Measurements from ENCODE around the gene NLRC5. TPM values are rescaled to one million over a fixed set of nuclear protein-coding genes. Genes with fewer than 3 reads are reported as not detected.

The NLRC5 gene
- total RNA-seq, 4 donors from 2014 or later, result 32.4 to 57.9 (median 37.1) TPM

DNA sequence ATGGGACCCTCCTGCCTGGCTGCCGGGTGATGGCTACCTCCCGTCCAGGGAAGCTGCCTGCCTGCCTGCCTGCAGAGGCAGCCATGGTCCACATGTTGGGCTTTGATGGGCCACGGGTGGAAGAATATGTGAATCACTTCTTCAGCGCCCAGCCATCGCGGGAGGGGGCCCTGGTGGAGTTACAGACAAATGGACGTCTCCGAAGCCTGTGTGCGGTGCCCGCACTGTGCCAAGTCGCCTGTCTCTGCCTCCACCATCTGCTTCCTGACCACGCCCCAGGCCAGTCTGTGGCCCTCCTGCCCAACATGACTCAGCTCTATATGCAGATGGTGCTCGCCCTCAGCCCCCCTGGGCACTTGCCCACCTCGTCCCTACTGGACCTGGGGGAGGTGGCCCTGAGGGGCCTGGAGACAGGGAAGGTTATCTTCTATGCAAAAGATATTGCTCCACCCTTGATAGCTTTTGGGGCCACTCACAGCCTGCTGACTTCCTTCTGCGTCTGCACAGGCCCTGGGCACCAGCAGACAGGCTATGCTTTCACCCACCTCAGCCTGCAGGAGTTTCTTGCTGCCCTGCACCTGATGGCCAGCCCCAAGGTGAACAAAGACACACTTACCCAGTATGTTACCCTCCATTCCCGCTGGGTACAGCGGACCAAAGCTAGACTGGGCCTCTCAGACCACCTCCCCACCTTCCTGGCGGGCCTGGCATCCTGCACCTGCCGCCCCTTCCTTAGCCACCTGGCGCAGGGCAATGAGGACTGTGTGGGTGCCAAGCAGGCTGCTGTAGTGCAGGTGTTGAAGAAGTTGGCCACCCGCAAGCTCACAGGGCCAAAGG lies 36.8 kb downstream of the NLRC5 start:
- TF ChIP-seq POLR2A (IDR thresholded peaks at IDR 0.05) (no peak), EP300 (IDR thresholded peaks at IDR 0.05) (no peak)
- TF ChIP-seq, protein P1, sequence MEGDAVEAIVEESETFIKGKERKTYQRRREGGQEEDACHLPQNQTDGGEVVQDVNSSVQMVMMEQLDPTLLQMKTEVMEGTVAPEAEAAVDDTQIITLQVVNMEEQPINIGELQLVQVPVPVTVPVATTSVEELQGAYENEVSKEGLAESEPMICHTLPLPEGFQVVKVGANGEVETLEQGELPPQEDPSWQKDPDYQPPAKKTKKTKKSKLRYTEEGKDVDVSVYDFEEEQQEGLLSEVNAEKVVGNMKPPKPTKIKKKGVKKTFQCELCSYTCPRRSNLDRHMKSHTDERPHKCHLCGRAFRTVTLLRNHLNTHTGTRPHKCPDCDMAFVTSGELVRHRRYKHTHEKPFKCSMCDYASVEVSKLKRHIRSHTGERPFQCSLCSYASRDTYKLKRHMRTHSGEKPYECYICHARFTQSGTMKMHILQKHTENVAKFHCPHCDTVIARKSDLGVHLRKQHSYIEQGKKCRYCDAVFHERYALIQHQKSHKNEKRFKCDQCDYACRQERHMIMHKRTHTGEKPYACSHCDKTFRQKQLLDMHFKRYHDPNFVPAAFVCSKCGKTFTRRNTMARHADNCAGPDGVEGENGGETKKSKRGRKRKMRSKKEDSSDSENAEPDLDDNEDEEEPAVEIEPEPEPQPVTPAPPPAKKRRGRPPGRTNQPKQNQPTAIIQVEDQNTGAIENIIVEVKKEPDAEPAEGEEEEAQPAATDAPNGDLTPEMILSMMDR (IDR thresholded peaks at IDR 0.05), result no peak
- peaks cover 0 to 74% (median 12%) of the 10 kb centered on the region in 3 donors for H3K36me3 ChIP-seq
- DNase-seq (ENCODE audit: low spot score in 2 of 2), result no peak

DNA sequence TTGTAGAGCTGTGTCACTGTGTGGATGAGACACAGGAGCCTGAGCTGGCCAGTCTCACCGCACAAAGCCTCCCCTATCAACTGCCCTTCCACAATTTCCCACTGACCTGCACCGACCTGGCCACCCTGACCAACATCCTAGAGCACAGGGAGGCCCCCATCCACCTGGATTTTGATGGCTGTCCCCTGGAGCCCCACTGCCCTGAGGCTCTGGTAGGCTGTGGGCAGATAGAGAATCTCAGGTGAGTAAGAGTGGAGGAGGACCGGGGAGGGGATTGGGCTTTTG lies 37.4 kb downstream of the NLRC5 start:
- no peaks in the 10 kb centered on the region for H3K27me3 ChIP-seq
- no peaks in the 10 kb centered on the region for H3K4me1 ChIP-seq
- peaks cover 0 to 74% (median 12%) of the 10 kb centered on the region in 3 donors for H3K36me3 ChIP-seq
- H3K4me3 ChIP-seq, result no peak overlapping the region
- TF ChIP-seq EP300 (IDR thresholded peaks at IDR 0.05) (no peak), POLR2A (IDR thresholded peaks at IDR 0.05) (no peak)
- TF ChIP-seq, protein P1 (IDR thresholded peaks at IDR 0.05), result no peak
- WGBS, 2 donors, result 76 to 89% methylated on average over 3 of the region's 3 CpGs
- no peaks in the 10 kb centered on the region for H3K9me3 ChIP-seq
- no peak for DNase-seq (ENCODE audit: low spot score in 2 of 2)
- H3K27ac ChIP-seq, result no peak overlapping the region

More for the DNA sequence above, 36.8 kb downstream of the NLRC5 start:
- no peak overlapping the region for H3K27ac ChIP-seq
- 87 to 92% methylated on average over 12 to 20 of the region's 21 CpGs for WGBS, 2 donors
- H3K9me3 ChIP-seq, result no peaks in the 10 kb centered on the region
- H3K4me3 ChIP-seq, result no peak overlapping the region
- H3K27me3 ChIP-seq, result no peaks in the 10 kb centered on the region
- H3K4me1 ChIP-seq, result no peaks in the 10 kb centered on the region

DNA sequence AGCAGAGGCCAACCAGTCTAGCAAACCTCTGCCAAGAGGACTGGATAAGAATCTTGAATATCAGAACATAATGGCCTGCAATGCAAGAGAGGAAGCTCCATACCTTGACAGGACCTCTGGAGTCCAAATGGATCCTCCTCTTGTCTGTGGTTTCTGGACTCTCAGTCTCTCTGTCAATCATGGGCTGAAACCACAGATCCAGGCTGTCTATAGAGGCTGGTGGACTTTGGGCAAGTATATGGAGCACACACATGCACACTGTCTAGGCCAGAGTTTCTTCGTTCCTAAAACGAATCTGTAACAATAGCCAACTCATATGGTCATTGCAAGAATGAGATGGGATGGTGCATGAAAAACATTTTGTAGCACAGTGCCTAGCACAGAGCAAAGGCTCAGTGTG lies 37.7 kb downstream of the NLRC5 start:
- 88 to 98% methylated on average over 2 of the region's 2 CpGs for WGBS, 2 donors
- no peak for DNase-seq (ENCODE audit: low spot score in 2 of 2)
- H3K4me3 ChIP-seq, result no peak overlapping the region
- H3K9me3 ChIP-seq, result no peaks in the 10 kb centered on the region
- TF ChIP-seq POLR2A (IDR thresholded peaks at IDR 0.05), result no peak
- TF ChIP-seq EP300 (IDR thresholded peaks at IDR 0.05), result no peak
- TF ChIP-seq, protein P1 (IDR thresholded peaks at IDR 0.05), result no peak
- peaks cover 0 to 74% (median 9%) of the 10 kb centered on the region in 3 donors for H3K36me3 ChIP-seq
- no peaks in the 10 kb centered on the region for H3K4me1 ChIP-seq
- no peaks in the 10 kb centered on the region for H3K27me3 ChIP-seq
- no peak overlapping the region for H3K27ac ChIP-seq

DNA sequence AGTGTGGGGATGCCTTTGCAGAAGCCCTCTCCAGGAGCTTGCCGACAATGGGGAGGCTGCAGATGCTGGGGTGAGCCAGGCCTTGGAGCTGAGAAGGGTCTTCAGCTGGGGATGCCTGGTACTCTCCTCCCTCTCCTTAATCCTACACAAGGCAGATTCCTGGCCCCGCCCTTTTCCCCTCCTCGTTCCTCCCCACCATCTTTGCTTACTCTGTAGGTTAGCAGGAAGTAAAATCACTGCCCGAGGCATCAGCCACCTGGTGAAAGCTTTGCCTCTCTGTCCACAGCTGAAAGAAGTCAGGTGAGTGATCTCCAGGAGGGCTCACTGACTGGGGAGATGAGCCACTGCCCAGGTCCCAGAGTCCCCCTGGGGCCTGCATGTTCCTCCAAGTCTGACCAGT lies 38.7 kb downstream of the NLRC5 start:
- Histone ChIP-seq H3K36me3 (peaks cover 0 to 70% (median 5%) of the 10 kb centered on the region in 3 donors), H3K27me3 (no peaks in the 10 kb centered on the region), H3K4me3 (no peak overlapping the region), H3K27ac (no peak overlapping the region), H3K4me1 (no peaks in the 10 kb centered on the region), H3K9me3 (no peaks in the 10 kb centered on the region)
- no peak for DNase-seq (ENCODE audit: low spot score in 2 of 2)
- 56 to 89% methylated on average over 3 to 4 of the region's 4 CpGs for WGBS, 2 donors
- TF ChIP-seq EP300 (IDR thresholded peaks at IDR 0.05) (no peak), POLR2A (IDR thresholded peaks at IDR 0.05) (no peak)
- TF ChIP-seq, protein P1 (IDR thresholded peaks at IDR 0.05), result no peak

Measured in tibial nerve (tissue), 4 donors.